GM23338 (cell line): ENCODE measurements around the gene SRRT. TPM values are rescaled to one million over a fixed set of nuclear protein-coding genes. Genes with fewer than 3 reads are reported as not detected.
"Not testable (repeated sequence)": the region's sequence is repeated elsewhere in the genome, so short reads cannot be mapped to it uniquely, and the experiment has no call there.

Experiments
- ATAC-seq: fragments of 200-7000 bp; cut with Tn5 transposase; 3 replicates; pipeline ENCODE4 v1.9.1; 2020
- DNase-seq: peaks from one replicate; pipeline ENCODE4 v3.0.0-alpha.2; 2015; ENCODE audit warnings: low spot score
- H2AFZ ChIP-seq: fragments of 200-600 bp; sonication (generic); 2 replicates; pipeline ENCODE4 v1.8.0; 2016; ENCODE audit warnings: antibody characterized with exemption, mild to moderate bottlenecking, moderate library complexity
- H3F3A ChIP-seq: fragments of 200-600 bp; sonication (generic); replicated peaks from 2 replicates; pipeline ENCODE4 v1.8.0; 2017; ENCODE audit warnings: antibody characterized with exemption, mixed run types, low read depth
- H3K27ac ChIP-seq: fragments of 200-600 bp; sonication (generic); 2 replicates; pipeline ENCODE4 v1.6.1; 2016; ENCODE audit warnings: low read depth
- H3K27me3 ChIP-seq: fragments of 200-600 bp; sonication (generic); 2 replicates; pipeline ENCODE4 v1.8.0; 2016; ENCODE audit warnings: mild to moderate bottlenecking, mixed run types, moderate library complexity; ENCODE audit not compliant: insufficient read depth
- H3K36me3 ChIP-seq: fragments of 200-600 bp; sonication (generic); 2 replicates; pipeline ENCODE4 v1.8.0; 2016; ENCODE audit warnings: mild to moderate bottlenecking; ENCODE audit not compliant: insufficient read depth
- H3K4me1 ChIP-seq: fragments of 200-600 bp; sonication (generic); 2 replicates; pipeline ENCODE4 v1.8.0; 2016; ENCODE audit warnings: mild to moderate bottlenecking, moderate library complexity; ENCODE audit not compliant: insufficient read depth
- H3K4me2 ChIP-seq: fragments of 200-600 bp; sonication (generic); 2 replicates; pipeline ENCODE4 v1.7.1; 2017; ENCODE audit warnings: mixed run types
- H3K4me3 ChIP-seq: fragments of 200-600 bp; sonication (generic); 2 replicates; pipeline ENCODE4 v1.6.1; 2016; ENCODE audit warnings: mixed run types
- H3K79me2 ChIP-seq: fragments of 200-600 bp; sonication (generic); replicated peaks from 2 replicates; pipeline ENCODE4 v1.8.0; 2017; ENCODE audit warnings: mild to moderate bottlenecking; ENCODE audit not compliant: insufficient read depth
- H3K9me2 ChIP-seq: fragments of 200-600 bp; sonication (generic); 2 replicates; pipeline ENCODE4 v1.8.0; 2017; ENCODE audit not compliant: insufficient read depth
- H4K20me1 ChIP-seq: fragments of 200-600 bp; sonication (generic); replicated peaks from 2 replicates; pipeline ENCODE4 v1.8.0; 2017; ENCODE audit warnings: mild to moderate bottlenecking; ENCODE audit not compliant: insufficient read depth
- H3K27ac Mint-ChIP-seq: 2 replicates; pipeline ENCODE4 v1.8.0; 2020; ENCODE audit warnings: inconsistent platforms, mild to moderate bottlenecking, moderate library complexity, mixed read lengths
- H3K27me3 Mint-ChIP-seq: 3 replicates; pipeline ENCODE4 v1.8.0; 2022; ENCODE audit warnings: low read depth, mild to moderate bottlenecking, moderate library complexity, mixed read lengths, inconsistent platforms; ENCODE audit not compliant: insufficient read depth, poor library complexity
- H3K36me3 Mint-ChIP-seq: 3 replicates; pipeline ENCODE4 v1.8.0; 2021; ENCODE audit warnings: low read depth, mild to moderate bottlenecking, inconsistent platforms, moderate library complexity, mixed read lengths
- H3K4me1 Mint-ChIP-seq: 3 replicates; pipeline ENCODE4 v1.8.0; 2020; ENCODE audit warnings: mild to moderate bottlenecking, inconsistent platforms, mixed read lengths
- H3K4me3 Mint-ChIP-seq: 3 replicates; pipeline ENCODE4 v1.8.0; 2021; ENCODE audit warnings: moderate library complexity, mild to moderate bottlenecking, inconsistent platforms, mixed read lengths
- H3K9me3 Mint-ChIP-seq: 3 replicates; pipeline ENCODE4 v1.8.0; 2020; ENCODE audit warnings: moderate library complexity, mild to moderate bottlenecking, inconsistent platforms, mixed read lengths
- CREB1 ChIP-seq: fragments of 250-450 bp; sonication (Bioruptor Pico); IDR thresholded peaks from 2 replicates; pipeline ENCODE4 v1.5.0; 2020; ENCODE audit warnings: low read depth, mild to moderate bottlenecking, moderate library complexity
- CTCF ChIP-seq, 2 experiments: fragments of 200-600 bp in 1 of 2; sonication (generic) in 1 of 2; conservative IDR thresholded peaks; 2 replicates each; pipeline versions ENCODE4 v1.5.1 to v1.6.1; 2016 to 2017; ENCODE audit warnings: antibody characterized with exemption in 2 of 2, low read depth in 2 of 2, mild to moderate bottlenecking in 2 of 2, moderate library complexity in 1 of 2
- EZH2 ChIP-seq: fragments of 200-600 bp; sonication (generic); IDR thresholded peaks from one replicate; pipeline ENCODE4 v1.8.0; 2017; ENCODE audit warnings: antibody characterized with exemption, mild to moderate bottlenecking, low read depth; ENCODE audit not compliant: unreplicated experiment
- JUNB ChIP-seq: IDR thresholded peaks from one replicate; pipeline ENCODE4 v1.6.1; 2016; ENCODE audit warnings: antibody characterized with exemption; ENCODE audit not compliant: unreplicated experiment
- NANOG ChIP-seq: IDR thresholded peaks from 2 replicates; pipeline ENCODE4 v1.6.1; 2016; ENCODE audit warnings: antibody characterized with exemption, borderline replicate concordance
- POLR2AphosphoS5 ChIP-seq: IDR thresholded peaks from 2 replicates; pipeline ENCODE4 v1.6.1; 2016; ENCODE audit warnings: antibody characterized with exemption, low read depth
- STAT1 ChIP-seq: IDR thresholded peaks from one replicate; pipeline ENCODE4 v1.6.1; 2016; ENCODE audit warnings: antibody characterized with exemption; ENCODE audit not compliant: unreplicated experiment
- ZNF462 ChIP-seq: fragments of 250-450 bp; sonication (Bioruptor Pico); IDR thresholded peaks from 2 replicates; pipeline ENCODE4 v1.5.0; 2020; ENCODE audit warnings: mild to moderate bottlenecking, moderate library complexity
- polyA plus RNA-seq: library from polyadenylated mRNA; unstranded; fragments of >200 nt; fragmentation: Nextera tagmentation; extraction: Ambion mirVana; gene quantifications from 2 replicates; pipeline ENCODE4 v1.2.1, GENCODE V29; 2016
- total RNA-seq: library from RNA; depleted of rRNA; stranded (reverse); fragments of >200 nt; shearing (Covaris generic); gene quantifications from 2 replicates; pipeline ENCODE4 v1.2.3, GENCODE V29; 2014
- TF ChIP-seq, protein P1 (sequence below): IDR thresholded peaks from 2 replicates; pipeline ENCODE4 v1.6.1; 2016; ENCODE audit warnings: antibody characterized with exemption
- TF ChIP-seq, protein P2 (sequence below): IDR thresholded peaks from one replicate; pipeline ENCODE4 v1.6.1; 2018; ENCODE audit warnings: antibody characterized with exemption; ENCODE audit not compliant: unreplicated experiment

The SRRT gene
- total and polyA plus RNA-seq, 2 experiments from 2014 or later: 113 to 140 TPM

GRCh38 chr7:100854899-100855298 is 20.0 kb upstream of the SRRT start:
- H3K4me1 ChIP-seq, H3F3A ChIP-seq, H3K27ac Mint-ChIP-seq, H3K27ac ChIP-seq, DNase-seq, H2AFZ ChIP-seq, H3K9me2 ChIP-seq, H3K9me3 Mint-ChIP-seq, H3K4me3 Mint-ChIP-seq, H3K27me3 ChIP-seq, ATAC-seq, H3K4me2 ChIP-seq, H3K36me3 ChIP-seq, H3K4me3 ChIP-seq, H4K20me1 ChIP-seq, H3K4me1 Mint-ChIP-seq: not testable (repeated sequence)
- peaks cover 16% of the 10 kb centered on the region for H3K36me3 Mint-ChIP-seq
- H3K79me2 ChIP-seq: peaks cover 43% of the 10 kb centered on the region
- peaks cover 14% of the 10 kb centered on the region for H3K27me3 Mint-ChIP-seq

GRCh38 chr7:100855515-100855914 is 19.4 kb upstream of the SRRT start:
- H3K4me3 ChIP-seq: no peak overlapping the region
- Mint-ChIP-seq H3K36me3 (peaks cover 22% of the 10 kb centered on the region), H3K4me1 (peaks cover 9% of the 10 kb centered on the region; the same call in 2 of the 3 replicates), H3K9me3 (no peaks in the 10 kb centered on the region), H3K27ac (no peak overlapping the region), H3K4me3 (no peak overlapping the region), H3K27me3 (peaks cover 15% of the 10 kb centered on the region)
- H4K20me1 ChIP-seq: no peaks in the 10 kb centered on the region
- peaks cover 43% of the 10 kb centered on the region for H3K79me2 ChIP-seq
- ATAC-seq: no peak
- no peaks in the 10 kb centered on the region for H3K9me2 ChIP-seq
- no peak overlapping the region for H3K4me2 ChIP-seq
- no peaks in the 10 kb centered on the region for H3K27me3 ChIP-seq
- no peak for DNase-seq
- H3K36me3 ChIP-seq: peaks cover under 1% of the 10 kb centered on the region; the same call in 1 of the 2 replicates
- 0 out of 2 replicates have a peak, but pooled peaks cover 3% of the 10 kb centered on the region for H3F3A ChIP-seq
- peaks cover 5% of the 10 kb centered on the region; the same call in 1 of the 2 replicates for H3K4me1 ChIP-seq
- no peak overlapping the region for H2AFZ ChIP-seq
- H3K27ac ChIP-seq: no peak overlapping the region
- TF ChIP-seq POLR2AphosphoS5: no peak
- no peak for TF ChIP-seq EZH2
- TF ChIP-seq, protein P1, sequence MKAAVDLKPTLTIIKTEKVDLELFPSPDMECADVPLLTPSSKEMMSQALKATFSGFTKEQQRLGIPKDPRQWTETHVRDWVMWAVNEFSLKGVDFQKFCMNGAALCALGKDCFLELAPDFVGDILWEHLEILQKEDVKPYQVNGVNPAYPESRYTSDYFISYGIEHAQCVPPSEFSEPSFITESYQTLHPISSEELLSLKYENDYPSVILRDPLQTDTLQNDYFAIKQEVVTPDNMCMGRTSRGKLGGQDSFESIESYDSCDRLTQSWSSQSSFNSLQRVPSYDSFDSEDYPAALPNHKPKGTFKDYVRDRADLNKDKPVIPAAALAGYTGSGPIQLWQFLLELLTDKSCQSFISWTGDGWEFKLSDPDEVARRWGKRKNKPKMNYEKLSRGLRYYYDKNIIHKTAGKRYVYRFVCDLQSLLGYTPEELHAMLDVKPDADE: no peak
- TF ChIP-seq CREB1 (CRISPR knock-in tag): no peak
- TF ChIP-seq, protein P2, sequence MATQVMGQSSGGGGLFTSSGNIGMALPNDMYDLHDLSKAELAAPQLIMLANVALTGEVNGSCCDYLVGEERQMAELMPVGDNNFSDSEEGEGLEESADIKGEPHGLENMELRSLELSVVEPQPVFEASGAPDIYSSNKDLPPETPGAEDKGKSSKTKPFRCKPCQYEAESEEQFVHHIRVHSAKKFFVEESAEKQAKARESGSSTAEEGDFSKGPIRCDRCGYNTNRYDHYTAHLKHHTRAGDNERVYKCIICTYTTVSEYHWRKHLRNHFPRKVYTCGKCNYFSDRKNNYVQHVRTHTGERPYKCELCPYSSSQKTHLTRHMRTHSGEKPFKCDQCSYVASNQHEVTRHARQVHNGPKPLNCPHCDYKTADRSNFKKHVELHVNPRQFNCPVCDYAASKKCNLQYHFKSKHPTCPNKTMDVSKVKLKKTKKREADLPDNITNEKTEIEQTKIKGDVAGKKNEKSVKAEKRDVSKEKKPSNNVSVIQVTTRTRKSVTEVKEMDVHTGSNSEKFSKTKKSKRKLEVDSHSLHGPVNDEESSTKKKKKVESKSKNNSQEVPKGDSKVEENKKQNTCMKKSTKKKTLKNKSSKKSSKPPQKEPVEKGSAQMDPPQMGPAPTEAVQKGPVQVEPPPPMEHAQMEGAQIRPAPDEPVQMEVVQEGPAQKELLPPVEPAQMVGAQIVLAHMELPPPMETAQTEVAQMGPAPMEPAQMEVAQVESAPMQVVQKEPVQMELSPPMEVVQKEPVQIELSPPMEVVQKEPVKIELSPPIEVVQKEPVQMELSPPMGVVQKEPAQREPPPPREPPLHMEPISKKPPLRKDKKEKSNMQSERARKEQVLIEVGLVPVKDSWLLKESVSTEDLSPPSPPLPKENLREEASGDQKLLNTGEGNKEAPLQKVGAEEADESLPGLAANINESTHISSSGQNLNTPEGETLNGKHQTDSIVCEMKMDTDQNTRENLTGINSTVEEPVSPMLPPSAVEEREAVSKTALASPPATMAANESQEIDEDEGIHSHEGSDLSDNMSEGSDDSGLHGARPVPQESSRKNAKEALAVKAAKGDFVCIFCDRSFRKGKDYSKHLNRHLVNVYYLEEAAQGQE: no peak
- TF ChIP-seq CTCF (conservative IDR thresholded peaks at IDR 0.05; ENCODE audit: low read depth in 2 of 2): no peak
- TF ChIP-seq STAT1: no peak
- TF ChIP-seq NANOG: no peak
- no peak for TF ChIP-seq JUNB
- TF ChIP-seq ZNF462 (CRISPR knock-in tag): no peak
